CD4-positive, alpha-beta memory T cell (primary cell): ENCODE results near the gene CSTF1. TPM values are rescaled to one million over a fixed set of nuclear protein-coding genes. Genes with fewer than 3 reads are reported as not detected.

ENCODE experiments used
- CTCF ChIA-PET: fragments of 350-600 bp; sonication (Branson Sonifier 250); formaldehyde crosslinking; loops from one replicate; lab custom pipeline; 2021; ENCODE audit warnings: inconsistent platforms; ENCODE audit not compliant: partially characterized antibody; lab: Charles Lee
- POLR2A ChIA-PET: fragments of 350-600 bp; sonication (Branson Sonifier 250); formaldehyde crosslinking; loops from one replicate; lab custom pipeline; 2021; ENCODE audit not compliant: partially characterized antibody; lab: Charles Lee
- DNase-seq, 5 donors: peaks; one replicate each; pipeline versions ENCODE4 v3.0.0 to v3.0.0-alpha.2; 2020 to 2022; ENCODE audit warnings: mixed read lengths in 1 of 5
- H3K27ac ChIP-seq: one replicate; pipeline ENCODE4 v1.7.0; 2013; ENCODE audit warnings: low read depth, low read length
- H3K27me3 ChIP-seq: 2 replicates; pipeline ENCODE4 v1.7.0; 2013; ENCODE audit warnings: mild to moderate bottlenecking, low read length, moderate library complexity; ENCODE audit not compliant: insufficient read depth
- H3K36me3 ChIP-seq: 2 replicates; pipeline ENCODE4 v1.7.0; 2013; ENCODE audit warnings: mild to moderate bottlenecking, low read length, moderate library complexity; ENCODE audit not compliant: insufficient read depth
- H3K4me1 ChIP-seq: 2 replicates; pipeline ENCODE4 v1.7.0; 2013; ENCODE audit warnings: mild to moderate bottlenecking, low read length, moderate library complexity; ENCODE audit not compliant: insufficient read depth
- H3K4me3 ChIP-seq, 2 donors: one replicate each; pipeline ENCODE4 v1.7.0; 2013; ENCODE audit warnings: low read length in 2 of 2, mild to moderate bottlenecking in 1 of 2
- H3K9me3 ChIP-seq, 2 donors: one replicate each; pipeline ENCODE4 v1.7.0; 2013; ENCODE audit warnings: low read length in 2 of 2, control low read depth in 1 of 2; ENCODE audit not compliant: control insufficient read depth in 1 of 2
- H3K27ac Mint-ChIP-seq, 7 donors: one replicate each; pipeline ENCODE4 v1.8.0; 2020 to 2021; ENCODE audit warnings: mixed read lengths in 7 of 7, mild to moderate bottlenecking in 6 of 7, inconsistent platforms in 3 of 7, moderate library complexity in 3 of 7
- H3K27me3 Mint-ChIP-seq, 2 donors: one replicate each; pipeline ENCODE4 v1.8.0; 2020 to 2021; ENCODE audit warnings: mixed read lengths in 2 of 2
- H3K36me3 Mint-ChIP-seq, 2 donors: one replicate each; pipeline ENCODE4 v1.8.0; 2020 to 2021; ENCODE audit warnings: mixed read lengths in 2 of 2, inconsistent platforms in 1 of 2, mild to moderate bottlenecking in 1 of 2
- H3K4me1 Mint-ChIP-seq, 4 donors: one replicate each; pipeline ENCODE4 v1.8.0; 2020 to 2021; ENCODE audit warnings: mixed read lengths in 4 of 4, mild to moderate bottlenecking in 1 of 4
- H3K4me3 Mint-ChIP-seq, 8 donors: one replicate each; pipeline ENCODE4 v1.8.0; 2020 to 2021; ENCODE audit warnings: mixed read lengths in 8 of 8, mild to moderate bottlenecking in 7 of 8, moderate library complexity in 6 of 8, inconsistent platforms in 3 of 8
- H3K9me3 Mint-ChIP-seq, 8 donors: one replicate each; pipeline ENCODE4 v1.8.0; 2020 to 2021; ENCODE audit warnings: mixed read lengths in 8 of 8, mild to moderate bottlenecking in 5 of 8, inconsistent platforms in 3 of 8, moderate library complexity in 1 of 8
- intact Hi-C: fragments of 100-400 bp; cut with micrococcal nuclease; formaldehyde crosslinking; loops from one replicate; pipeline ENCODE4 v1.15.1; 2023
- polyA plus RNA-seq, 2 donors: library from polyadenylated mRNA; unstranded; fragments of 300-500 nt; fragmentation: Illumina TruSeq; gene quantifications; one replicate each; pipeline ENCODE4 v1.2.3, GENCODE V29; 2021
- total RNA-seq, 2 experiments: library from RNA; stranded (reverse); gene quantifications; one replicate each; pipeline ENCODE4 v1.2.3, GENCODE V29; 2021

CSTF1 gene
- total and polyA plus RNA-seq, 4 experiments from 2014 or later, result 40.9 to 55.3 (median 49.0) TPM

GRCh38 chr20:56380375-56380774, 12.1 kb upstream of the CSTF1 start:
- no peak for DNase-seq
- Histone ChIP-seq H3K4me1 (no peaks in the 10 kb centered on the region), H3K27me3 (no peaks in the 10 kb centered on the region), H3K36me3 (no peaks in the 10 kb centered on the region), H3K4me3 (no peak overlapping the region), H3K27ac (no peak overlapping the region), H3K9me3 (no peaks in the 10 kb centered on the region)
- Mint-ChIP-seq H3K27me3 (no peaks in the 10 kb centered on the region), H3K4me3 (no peak overlapping the region), H3K4me1 (peaks cover 0 to 8% (median 5%) of the 10 kb centered on the region in 4 donors), H3K27ac (no peak overlapping the region), H3K36me3 (no peaks in the 10 kb centered on the region), H3K9me3 (peaks cover 0 to 2% (median 0%) of the 10 kb centered on the region in 8 donors)
- intact Hi-C loops, result no loop called here
- POLR2A ChIA-PET, result no interaction called here
- CTCF ChIA-PET, result no interaction called here

DNA sequence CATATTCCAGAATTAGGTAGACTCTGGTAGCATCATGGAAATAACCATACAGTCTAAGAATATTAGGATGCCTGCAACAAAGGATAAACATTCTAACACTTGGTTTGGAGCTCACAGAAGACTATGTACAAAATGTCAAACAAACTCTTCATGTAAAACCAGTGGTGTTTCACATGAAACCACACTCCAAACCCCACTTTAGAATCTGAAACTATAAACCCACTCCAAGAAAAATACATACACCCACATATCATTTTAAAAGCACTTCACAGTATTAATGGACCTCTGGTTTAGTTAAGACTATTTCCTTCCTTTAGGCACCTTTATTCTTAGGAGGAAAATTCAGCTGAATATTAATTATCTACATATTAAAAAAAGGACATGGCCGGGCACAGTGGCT, 10.9 kb upstream of the CSTF1 start:
- Histone ChIP-seq H3K9me3 (no peaks in the 10 kb centered on the region), H3K27me3 (no peaks in the 10 kb centered on the region), H3K4me1 (no peaks in the 10 kb centered on the region), H3K36me3 (no peaks in the 10 kb centered on the region), H3K27ac (no peak overlapping the region), H3K4me3 (no peak overlapping the region)
- Mint-ChIP-seq H3K27ac (peak overlapping the region in 1 of 7 donors; percentile 0), H3K4me1 (peaks cover 0 to 2% (median under 1%) of the 10 kb centered on the region in 4 donors), H3K27me3 (no peaks in the 10 kb centered on the region), H3K36me3 (peaks cover 0 to 4% of the 10 kb centered on the region in 2 donors), H3K4me3 (no peak overlapping the region), H3K9me3 (peaks cover 0 to 2% (median 0%) of the 10 kb centered on the region in 8 donors)
- DNase-seq, result no peak
- intact Hi-C loops, result no loop called here
- ChIA-PET CTCF (no interaction called here), POLR2A (interaction anchor here (1.4 kb wide), 1 partner anchor 22 kb away, joined by 3 read pairs; the partner anchor contains the start of gene FAM210B)

DNA sequence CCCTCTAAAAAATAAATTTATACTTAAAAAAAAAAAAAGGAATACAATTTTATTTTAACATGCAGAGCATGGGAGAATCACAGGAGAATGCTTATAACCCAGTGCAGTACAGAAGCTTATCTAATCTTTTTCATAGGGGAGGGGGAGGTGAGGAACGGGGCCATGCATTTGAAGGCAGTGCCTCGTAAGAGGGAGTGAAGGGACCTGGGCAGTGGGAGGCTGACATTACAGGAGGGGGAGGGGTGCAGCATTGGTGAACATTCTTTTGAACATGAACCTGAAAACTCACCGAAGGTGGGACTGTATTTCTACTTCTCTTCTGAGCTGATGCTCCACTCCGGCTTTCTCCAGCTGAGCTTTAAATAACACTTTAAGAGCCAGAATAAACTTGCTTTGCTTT, 9.7 kb upstream of the CSTF1 start:
- CTCF ChIA-PET, result no interaction called here

DNA sequence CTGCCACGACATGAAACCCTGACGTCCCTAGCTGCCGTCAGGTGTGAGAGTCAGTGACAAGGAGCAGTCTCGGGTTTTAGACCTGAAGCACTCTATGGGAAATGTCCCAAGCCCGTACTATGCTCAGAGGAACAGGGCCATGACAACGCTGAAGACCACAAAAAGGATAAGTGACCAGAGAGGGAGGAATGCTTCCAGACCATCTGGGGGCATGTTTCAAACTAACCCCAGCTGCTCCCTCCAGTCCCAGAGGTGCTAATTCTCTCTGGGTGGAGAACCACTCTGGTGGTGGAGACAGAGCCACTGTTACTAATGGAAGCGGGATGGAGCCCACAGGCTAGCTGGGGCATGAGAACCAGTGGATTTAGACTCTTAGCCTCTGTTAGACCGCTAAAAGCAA, 9.1 kb upstream of the CSTF1 start:
- CTCF ChIA-PET, result no interaction called here
- peak overlapping the region in 1 of 7 donors; percentile 47 for H3K27ac Mint-ChIP-seq
- no peaks in the 10 kb centered on the region for H3K27me3 ChIP-seq
- no peaks in the 10 kb centered on the region for H3K36me3 ChIP-seq
- H3K36me3 Mint-ChIP-seq, result peaks cover 0 to 5% of the 10 kb centered on the region in 2 donors
- intact Hi-C loops, result no loop called here
- H3K4me3 Mint-ChIP-seq, result no peak overlapping the region
- no peaks in the 10 kb centered on the region for H3K4me1 ChIP-seq
- POLR2A ChIA-PET, result interaction anchor here (1.0 kb wide), 1 partner anchor 9 kb away, joined by 3 read pairs; the partner anchor contains the start of genes AURKA and CSTF1
- no peaks in the 10 kb centered on the region for H3K9me3 ChIP-seq
- no peak overlapping the region for H3K27ac ChIP-seq
- DNase-seq, result no peak
- peaks cover 0 to 2% (median under 1%) of the 10 kb centered on the region in 4 donors for H3K4me1 Mint-ChIP-seq
- no peak overlapping the region for H3K4me3 ChIP-seq
- no peaks in the 10 kb centered on the region for H3K27me3 Mint-ChIP-seq
- H3K9me3 Mint-ChIP-seq, result peaks cover 0 to under 1% (median 0%) of the 10 kb centered on the region in 8 donors

More for the DNA sequence above, 9.7 kb upstream of the CSTF1 start:
- no peaks in the 10 kb centered on the region for H3K27me3 Mint-ChIP-seq
- no peaks in the 10 kb centered on the region for H3K36me3 ChIP-seq
- intact Hi-C loops, result no loop called here
- H3K9me3 ChIP-seq, result no peaks in the 10 kb centered on the region
- POLR2A ChIA-PET, result no interaction called here
- H3K27me3 ChIP-seq, result no peaks in the 10 kb centered on the region
- H3K36me3 Mint-ChIP-seq, result peaks cover 0 to 5% of the 10 kb centered on the region in 2 donors
- peak overlapping the region in 1 of 7 donors; percentile 6 for H3K27ac Mint-ChIP-seq
- peaks cover 0 to 2% (median 0%) of the 10 kb centered on the region in 8 donors for H3K9me3 Mint-ChIP-seq
- H3K4me1 ChIP-seq, result no peaks in the 10 kb centered on the region
- no peak overlapping the region for H3K27ac ChIP-seq
- no peak overlapping the region for H3K4me3 Mint-ChIP-seq
- H3K4me1 Mint-ChIP-seq, result peaks cover 0 to 2% (median under 1%) of the 10 kb centered on the region in 4 donors
- no peak for DNase-seq
- no peak overlapping the region for H3K4me3 ChIP-seq

DNA sequence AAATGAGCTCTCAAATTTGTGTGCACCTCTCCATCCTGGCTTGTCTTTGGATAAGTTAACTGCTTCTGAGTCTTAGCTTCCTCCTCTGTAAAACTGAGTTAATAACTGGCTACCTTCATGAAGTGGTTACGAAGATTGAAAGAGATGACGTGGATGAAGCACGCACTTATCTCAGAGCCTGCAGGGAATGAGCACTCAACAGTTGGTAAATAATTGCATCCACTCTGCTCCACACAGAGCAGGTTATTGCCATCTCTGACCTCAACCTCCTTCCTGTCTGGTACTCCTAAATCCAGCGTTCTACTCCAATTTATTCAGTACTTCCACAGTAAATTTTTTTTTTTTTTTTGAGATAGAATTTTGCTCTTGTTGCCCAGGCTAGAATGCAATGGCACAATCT, 7.3 kb upstream of the CSTF1 start:
- POLR2A ChIA-PET, result interaction anchor here (1.1 kb wide), 1 partner anchor 26 kb away, joined by 3 read pairs; the partner anchor contains the start of gene FAM210B

GRCh38 chr20:56386219-56386618, 6.2 kb upstream of the CSTF1 start:
- POLR2A ChIA-PET, result no interaction called here
- H3K36me3 ChIP-seq, result no peaks in the 10 kb centered on the region
- H3K27ac Mint-ChIP-seq, result peak overlapping the region in 1 of 7 donors; percentile 28
- H3K4me3 Mint-ChIP-seq, result no peak overlapping the region
- intact Hi-C loops, result no loop called here
- H3K9me3 Mint-ChIP-seq, result no peaks in the 10 kb centered on the region
- no peaks in the 10 kb centered on the region for H3K9me3 ChIP-seq
- DNase-seq, result no peak
- H3K27me3 Mint-ChIP-seq, result no peaks in the 10 kb centered on the region
- H3K36me3 Mint-ChIP-seq, result peaks cover 0 to 11% of the 10 kb centered on the region in 2 donors
- H3K4me1 ChIP-seq, result peaks cover 5% of the 10 kb centered on the region
- peaks cover 0 to 8% (median 3%) of the 10 kb centered on the region in 4 donors for H3K4me1 Mint-ChIP-seq
- H3K4me3 ChIP-seq, result no peak overlapping the region
- no peak overlapping the region for H3K27ac ChIP-seq
- CTCF ChIA-PET, result interaction anchor here (1.1 kb wide), 1 partner anchor 12 kb away, joined by 4 read pairs; no protein-coding TSS in a partner anchor
- no peaks in the 10 kb centered on the region for H3K27me3 ChIP-seq

More for the DNA sequence above, 7.3 kb upstream of the CSTF1 start:
- peaks cover 0 to 11% of the 10 kb centered on the region in 2 donors for H3K36me3 Mint-ChIP-seq
- H3K9me3 Mint-ChIP-seq, result no peaks in the 10 kb centered on the region
- Histone ChIP-seq H3K4me3 (no peak overlapping the region), H3K36me3 (no peaks in the 10 kb centered on the region), H3K27me3 (no peaks in the 10 kb centered on the region), H3K27ac (no peak overlapping the region), H3K4me1 (no peaks in the 10 kb centered on the region), H3K9me3 (no peaks in the 10 kb centered on the region)
- peaks cover 0 to 3% (median under 1%) of the 10 kb centered on the region in 4 donors for H3K4me1 Mint-ChIP-seq
- no peak overlapping the region for H3K4me3 Mint-ChIP-seq
- CTCF ChIA-PET, result no interaction called here
- H3K27me3 Mint-ChIP-seq, result no peaks in the 10 kb centered on the region
- H3K27ac Mint-ChIP-seq, result no peak overlapping the region
- no peak for DNase-seq
- intact Hi-C loops, result no loop called here

DNA sequence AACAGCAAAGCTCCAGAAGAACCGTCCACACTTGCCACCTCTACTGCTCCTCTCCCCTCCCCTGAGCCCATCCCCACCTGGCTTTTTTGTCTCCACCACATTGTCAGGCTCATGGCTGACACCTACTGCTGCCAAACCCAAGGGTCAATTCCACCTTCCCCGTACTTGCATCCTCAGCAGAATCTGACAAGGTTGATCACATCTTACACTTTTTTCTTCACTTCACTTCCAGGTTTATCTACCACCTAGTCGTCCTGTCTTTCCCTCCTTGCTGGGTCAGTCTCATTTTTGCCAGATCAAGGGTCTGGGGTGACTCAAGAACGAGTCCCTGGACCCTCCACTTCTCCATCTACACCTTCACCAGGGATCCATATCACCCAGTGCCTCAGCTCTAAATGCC, 3.6 kb upstream of the CSTF1 start:
- Mint-ChIP-seq H3K36me3 (peaks cover 4 to 11% of the 10 kb centered on the region in 2 donors), H3K4me3 (no peak overlapping the region), H3K27ac (peak overlapping the region in 1 of 7 donors; percentile 5), H3K4me1 (peaks cover 10 to 20% (median 14%) of the 10 kb centered on the region in 4 donors), H3K9me3 (no peaks in the 10 kb centered on the region), H3K27me3 (no peaks in the 10 kb centered on the region)
- peaks cover 17% of the 10 kb centered on the region for H3K4me1 ChIP-seq
- H3K27me3 ChIP-seq, result no peaks in the 10 kb centered on the region
- no peaks in the 10 kb centered on the region for H3K9me3 ChIP-seq
- H3K4me3 ChIP-seq, result no peak overlapping the region
- ChIA-PET POLR2A (interaction anchor here (1.8 kb wide), 1 partner anchor 30 kb away, joined by 5 read pairs; the partner anchor contains the start of gene FAM210B), CTCF (no interaction called here)
- no peaks in the 10 kb centered on the region for H3K36me3 ChIP-seq
- intact Hi-C loops, result no loop called here
- DNase-seq, result no peak
- H3K27ac ChIP-seq, result no peak overlapping the region
